GM19035 (cell line): Measurements from ENCODE around the gene ELF3.
"Not testable (repeated sequence)": the region's sequence is repeated elsewhere in the genome, so short reads cannot be mapped to it uniquely, and the experiment has no call there.

ENCODE experiments used
- ATAC-seq: cut with Tn5 transposase; IDR thresholded peaks from one replicate; pipeline ENCODE4 v1.9.1; 2021; ENCODE audit not compliant: unreplicated experiment

Gene ELF3

GRCh38 chr1:202010180-202011015 lies at the start of gene ELF3:
Gene ELF3 (plus strand): TSS chr1:202010587. CDS start chr1:202011137, 550 bp downstream.
- peak; percentile 63 for ATAC-seq

- ATAC-seq: not testable (repeated sequence)
These were observed 48.0 kb upstream of the ELF3 start for GRCh38 chr1:201962382-201962781.

GRCh38 chr1:201964261-201964660 lies 46.1 kb upstream of the ELF3 start:
- no peak for ATAC-seq

GRCh38 chr1:201966171-201966570 lies 44.2 kb upstream of the ELF3 start:
- no peak for ATAC-seq

- ATAC-seq: no peak
These were observed 42.0 kb upstream of the ELF3 start for GRCh38 chr1:201968202-201968925.

GRCh38 chr1:201970334-201971159 lies 39.8 kb upstream of the ELF3 start:
- ATAC-seq: no peak

GRCh38 chr1:201982082-201982622 lies 28.2 kb upstream of the ELF3 start:
- ATAC-seq: peak; percentile 81

- peak; percentile 51 for ATAC-seq
These were observed 27.6 kb upstream of the ELF3 start, which contains the start of gene RNPEP for GRCh38 chr1:201982623-201983379. Gene RNPEP (plus strand): TSS chr1:201982648. CDS start chr1:201982667, 19 bp downstream.

GRCh38 chr1:201983380-201983805 lies 27.0 kb upstream of the ELF3 start:
- no peak for ATAC-seq

- no peak for ATAC-seq
These were observed 25.9 kb upstream of the ELF3 start for GRCh38 chr1:201984446-201984845.

GRCh38 chr1:201985355-201985754 lies 25.0 kb upstream of the ELF3 start:
- no peak for ATAC-seq

GRCh38 chr1:201988601-201989000 lies 21.8 kb upstream of the ELF3 start:
- ATAC-seq: no peak

GRCh38 chr1:201989354-201990128 lies 20.8 kb upstream of the ELF3 start:
- ATAC-seq: no peak

- no peak for ATAC-seq
These were observed 20.0 kb upstream of the ELF3 start for GRCh38 chr1:201990427-201990826.

- ATAC-seq: no peak
These were observed 10.7 kb upstream of the ELF3 start for GRCh38 chr1:201999625-202000238.

- ATAC-seq: no peak
These were observed 7.9 kb upstream of the ELF3 start for GRCh38 chr1:202002507-202002906.

- ATAC-seq: no peak
These were observed 5.7 kb upstream of the ELF3 start for GRCh38 chr1:202004711-202005110.

- ATAC-seq: no peak
These were observed 4.4 kb upstream of the ELF3 start for GRCh38 chr1:202005958-202006357.

- no peak for ATAC-seq
These were observed 3.1 kb upstream of the ELF3 start for GRCh38 chr1:202007304-202007703.
